ENCODE measurements around the gene CCDC57. TPM values are rescaled to one million over a fixed set of nuclear protein-coding genes. Genes with fewer than 3 reads are reported as not detected.

CCDC57 gene
- total RNA-seq, 1 experiment from 2014 or later, result 36.6 TPM

DNA sequence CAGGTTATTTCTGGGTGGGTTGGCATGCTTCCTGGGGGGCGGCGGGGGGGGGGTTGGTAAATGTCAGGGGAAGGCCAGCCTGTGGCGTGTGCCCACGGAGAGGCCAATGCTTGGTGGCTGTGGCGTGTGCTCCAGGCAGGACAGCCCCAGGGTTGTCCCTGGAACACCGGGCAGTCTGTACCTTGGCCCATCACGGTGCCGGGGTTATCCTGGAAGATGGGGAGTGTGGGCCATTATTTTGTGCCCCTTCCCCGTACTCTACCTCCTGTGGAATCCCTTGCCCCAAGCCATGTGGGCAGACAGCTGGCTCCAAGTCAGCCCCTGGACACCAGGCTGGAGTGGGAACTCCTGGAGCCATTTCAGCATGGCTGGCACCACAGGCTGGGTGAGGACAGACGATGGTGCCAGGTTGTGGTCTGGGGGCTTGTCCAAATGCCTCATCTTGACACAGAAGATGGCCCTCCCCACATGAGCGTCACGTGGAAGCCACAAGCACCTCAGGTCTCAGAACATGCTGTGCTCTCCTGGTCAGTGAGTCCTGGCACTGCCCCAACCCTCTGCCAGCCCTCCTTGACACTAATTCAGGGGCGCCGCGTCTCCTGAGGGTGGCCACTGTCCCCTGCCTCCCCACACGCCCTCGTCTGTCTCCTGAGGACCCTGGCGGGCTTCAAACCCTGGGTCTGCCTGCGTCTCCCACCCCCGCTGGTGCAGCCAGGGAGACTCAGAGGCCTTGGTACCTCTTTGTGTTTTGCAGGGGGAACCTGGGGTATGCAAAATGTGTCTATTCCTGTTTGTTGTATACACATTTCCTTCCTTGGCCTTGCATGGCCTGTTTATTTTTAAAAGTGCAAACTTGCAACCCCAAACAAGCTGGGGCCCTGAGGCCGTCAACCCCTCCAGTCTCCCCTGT is 20.5 kb upstream of the CCDC57 start:
- Histone ChIP-seq H3K27me3 (ENCODE audit: low read length) (no peaks in the 10 kb centered on the region), H4K20me1 (ENCODE audit: low read length) (peaks cover 69% of the 10 kb centered on the region), H3K9ac (ENCODE audit: low read length) (no peak overlapping the region), H3K9me2 (replicated peaks; ENCODE audit: low read length) (no peaks in the 10 kb centered on the region), H3K4me1 (ENCODE audit: insufficient read depth, low read length) (peaks cover 57% of the 10 kb centered on the region), H3K79me2 (ENCODE audit: low read length) (peaks cover 98% of the 10 kb centered on the region), H3K4me2 (ENCODE audit: low read length) (peak overlapping the region; percentile 19; the same call in 1 of the 2 replicates), H3K27ac (ENCODE audit: low read length) (no peak overlapping the region), H3K4me3 (ENCODE audit: low read length) (no peak overlapping the region), H3K36me3 (ENCODE audit: low read depth, low read length) (peaks cover 32% of the 10 kb centered on the region), H3K9me3 (ENCODE audit: low read length) (no peaks in the 10 kb centered on the region), H3F3A (ENCODE audit: low read length, unreplicated experiment) (no peaks in the 10 kb centered on the region), H2AFZ (ENCODE audit: low read length) (no peak overlapping the region)
- DNase-seq (no peak), ATAC-seq (no peak)
- CTCF ChIA-PET, result interaction anchor here (0.6 kb wide), 1 partner anchor 181 kb away, joined by 3 read pairs; no protein-coding TSS in a partner anchor
- intact Hi-C loops (cut with micrococcal nuclease), result no loop called here
- TF ChIP-seq EZH2phosphoT487 (IDR thresholded peaks at IDR 0.05; ENCODE audit: borderline replicate concordance, low read length) (no peak), EZH2 (IDR thresholded peaks at IDR 0.05; ENCODE audit: low read length, unreplicated experiment) (no peak)
- TF ChIP-seq, protein P1, sequence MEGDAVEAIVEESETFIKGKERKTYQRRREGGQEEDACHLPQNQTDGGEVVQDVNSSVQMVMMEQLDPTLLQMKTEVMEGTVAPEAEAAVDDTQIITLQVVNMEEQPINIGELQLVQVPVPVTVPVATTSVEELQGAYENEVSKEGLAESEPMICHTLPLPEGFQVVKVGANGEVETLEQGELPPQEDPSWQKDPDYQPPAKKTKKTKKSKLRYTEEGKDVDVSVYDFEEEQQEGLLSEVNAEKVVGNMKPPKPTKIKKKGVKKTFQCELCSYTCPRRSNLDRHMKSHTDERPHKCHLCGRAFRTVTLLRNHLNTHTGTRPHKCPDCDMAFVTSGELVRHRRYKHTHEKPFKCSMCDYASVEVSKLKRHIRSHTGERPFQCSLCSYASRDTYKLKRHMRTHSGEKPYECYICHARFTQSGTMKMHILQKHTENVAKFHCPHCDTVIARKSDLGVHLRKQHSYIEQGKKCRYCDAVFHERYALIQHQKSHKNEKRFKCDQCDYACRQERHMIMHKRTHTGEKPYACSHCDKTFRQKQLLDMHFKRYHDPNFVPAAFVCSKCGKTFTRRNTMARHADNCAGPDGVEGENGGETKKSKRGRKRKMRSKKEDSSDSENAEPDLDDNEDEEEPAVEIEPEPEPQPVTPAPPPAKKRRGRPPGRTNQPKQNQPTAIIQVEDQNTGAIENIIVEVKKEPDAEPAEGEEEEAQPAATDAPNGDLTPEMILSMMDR (conservative IDR thresholded peaks at IDR 0.05; ENCODE audit: low read depth, low read length), result no peak
- BruUV-seq (replicated peaks), result no TSS peak
- POLR2A ChIA-PET (ENCODE audit: unreplicated experiment), result no interaction called here

DNA sequence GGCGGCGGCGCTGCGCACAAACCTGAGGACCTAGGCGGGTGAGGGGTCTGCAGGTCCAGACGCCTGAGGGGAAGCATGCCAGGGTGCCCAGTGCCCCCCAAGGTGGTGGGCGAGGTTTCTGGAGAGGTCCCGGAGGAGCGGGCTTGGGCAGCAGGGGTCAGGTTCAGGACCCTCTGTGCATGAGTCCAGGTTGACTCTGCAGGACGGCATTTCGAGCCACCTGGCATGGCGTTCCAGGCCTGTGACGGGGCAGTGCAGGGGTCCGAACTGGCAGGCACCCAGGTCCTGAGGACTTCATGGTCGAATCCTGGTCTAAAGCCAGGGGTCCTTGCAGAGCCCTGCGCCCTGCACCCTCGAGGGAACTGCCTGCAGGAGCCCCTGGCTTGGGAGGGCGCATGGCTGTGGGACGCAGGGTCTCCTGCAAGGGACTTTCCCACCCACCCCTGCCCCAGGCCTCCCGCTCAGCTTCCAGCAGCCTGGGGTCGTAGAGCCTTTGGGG is 19.7 kb upstream of the CCDC57 start:
- H3K9me2 ChIP-seq (replicated peaks; ENCODE audit: low read length), result no peaks in the 10 kb centered on the region
- peak overlapping the region; percentile 90 for H3K4me2 ChIP-seq (ENCODE audit: low read length)
- H3K9ac ChIP-seq (ENCODE audit: low read length), result no peak overlapping the region
- no peak for DNase-seq
- ChIA-PET CTCF (no interaction called here), POLR2A (ENCODE audit: unreplicated experiment) (no interaction called here)
- H2AFZ ChIP-seq (ENCODE audit: low read length), result no peak overlapping the region
- peaks cover 32% of the 10 kb centered on the region for H3K36me3 ChIP-seq (ENCODE audit: low read depth, low read length)
- H3K4me3 ChIP-seq (ENCODE audit: low read length), result peak overlapping the region; percentile 84; the same call in 1 of the 2 replicates
- peaks cover 68% of the 10 kb centered on the region for H4K20me1 ChIP-seq (ENCODE audit: low read length)
- no peaks in the 10 kb centered on the region for H3F3A ChIP-seq (ENCODE audit: low read length, unreplicated experiment)
- no peak for TF ChIP-seq EZH2phosphoT487 (IDR thresholded peaks at IDR 0.05; ENCODE audit: borderline replicate concordance, low read length)
- TF ChIP-seq, protein P1 (conservative IDR thresholded peaks at IDR 0.05; ENCODE audit: low read depth, low read length), result no peak
- no peak for TF ChIP-seq EZH2 (IDR thresholded peaks at IDR 0.05; ENCODE audit: low read length, unreplicated experiment)
- ATAC-seq, result no peak
- H3K4me1 ChIP-seq (ENCODE audit: insufficient read depth, low read length), result peaks cover 53% of the 10 kb centered on the region
- H3K79me2 ChIP-seq (ENCODE audit: low read length), result peaks cover 92% of the 10 kb centered on the region
- intact Hi-C loops (cut with micrococcal nuclease), result no loop called here
- no peaks in the 10 kb centered on the region for H3K9me3 ChIP-seq (ENCODE audit: low read length)
- H3K27me3 ChIP-seq (ENCODE audit: low read length), result no peaks in the 10 kb centered on the region
- H3K27ac ChIP-seq (ENCODE audit: low read length), result peak overlapping the region; percentile 78
- no TSS peak for BruUV-seq (replicated peaks)
